Measurements from ENCODE around the gene MCL1.

MCL1 gene

DNA sequence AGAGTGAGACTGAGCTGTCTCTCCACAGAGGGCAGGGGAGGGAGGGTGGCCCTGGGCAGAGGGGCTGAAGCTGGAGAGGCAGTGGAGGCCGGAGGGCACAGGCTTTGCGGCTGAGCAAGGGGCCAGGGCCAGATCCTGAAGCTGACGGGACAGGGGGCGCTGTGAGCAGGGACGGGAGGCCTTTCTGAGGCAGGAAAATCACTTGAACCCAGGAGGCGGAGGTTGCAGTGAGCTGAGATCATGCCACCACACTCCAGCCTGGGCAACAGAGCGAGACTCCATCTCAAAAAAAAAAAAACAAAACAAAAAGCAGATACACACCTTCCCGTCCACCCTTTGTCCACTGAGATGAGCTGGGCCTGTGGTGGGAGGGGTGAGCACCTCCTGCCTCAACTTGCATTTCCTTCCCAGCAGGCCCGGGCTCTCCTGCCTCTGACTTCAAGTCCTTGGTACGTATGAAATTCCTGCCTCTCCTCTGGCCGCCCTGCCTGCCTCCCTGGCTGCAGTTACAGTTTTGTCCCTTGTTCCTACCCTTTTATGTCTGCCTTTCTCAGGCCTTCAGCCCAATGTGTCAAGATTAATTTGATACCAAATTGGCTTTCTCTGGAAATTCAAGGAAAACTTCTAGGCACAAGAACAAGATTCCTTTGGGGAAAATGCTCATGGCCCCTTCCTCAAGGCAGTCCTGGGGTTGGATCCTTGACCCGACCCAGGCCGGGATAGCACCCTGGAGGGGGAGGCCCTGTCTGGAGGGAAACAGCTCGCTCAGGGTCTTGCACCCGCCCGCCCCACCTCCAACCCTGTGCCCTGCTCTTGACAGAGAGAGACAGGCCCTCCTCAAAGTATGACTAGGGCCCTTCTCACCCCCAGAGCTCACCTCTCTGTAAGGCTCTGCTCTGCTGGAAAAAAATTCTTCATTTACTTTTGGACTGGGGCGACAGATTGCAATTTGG is 41.4 kb downstream of the MCL1 start:
- no peak for DNase-seq (ENCODE audit: low read depth)

DNA sequence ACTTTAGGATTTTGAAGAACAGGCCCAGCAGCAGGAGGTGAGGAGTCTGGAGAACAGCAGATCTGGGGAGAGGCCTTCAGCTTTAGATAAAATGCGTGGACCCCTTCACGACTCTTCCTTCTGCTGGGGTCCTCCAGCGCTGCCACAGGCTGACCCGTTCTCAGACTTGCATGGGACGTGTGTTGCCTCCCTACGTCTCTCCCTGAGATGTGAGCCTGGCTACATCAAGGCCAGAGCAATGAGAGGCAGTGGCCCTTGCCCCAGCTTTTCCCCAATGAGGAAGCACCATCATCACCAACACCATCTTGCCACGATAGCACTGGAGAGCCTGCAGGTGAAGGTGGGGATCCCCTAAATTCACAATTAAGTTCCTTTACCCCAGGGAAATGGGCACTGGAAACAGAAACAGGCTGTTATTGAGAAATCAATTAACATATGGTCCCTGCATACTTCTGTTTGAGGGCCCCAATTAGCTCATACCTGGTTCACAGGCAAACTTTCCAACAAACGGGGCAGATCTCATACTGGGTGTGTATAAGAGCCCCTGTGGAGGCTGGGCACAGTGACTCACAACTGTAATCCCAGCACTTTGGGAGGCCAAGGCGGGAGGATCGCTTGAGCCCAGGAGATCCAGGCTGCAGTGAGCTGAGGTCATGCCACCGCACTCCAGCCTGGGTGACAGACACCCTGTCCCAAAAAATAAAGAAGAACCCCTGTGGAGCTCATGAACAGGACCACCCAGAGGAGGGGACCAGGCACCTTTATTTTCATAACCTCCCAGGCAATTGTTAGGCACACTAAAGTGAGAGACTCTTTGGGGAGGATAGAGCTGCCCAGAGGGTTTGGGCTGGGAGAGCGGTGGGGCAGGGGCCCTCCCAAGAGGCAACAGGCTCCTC is 42.3 kb downstream of the MCL1 start:
- DNase-seq (ENCODE audit: low read depth) = no peak

DNA sequence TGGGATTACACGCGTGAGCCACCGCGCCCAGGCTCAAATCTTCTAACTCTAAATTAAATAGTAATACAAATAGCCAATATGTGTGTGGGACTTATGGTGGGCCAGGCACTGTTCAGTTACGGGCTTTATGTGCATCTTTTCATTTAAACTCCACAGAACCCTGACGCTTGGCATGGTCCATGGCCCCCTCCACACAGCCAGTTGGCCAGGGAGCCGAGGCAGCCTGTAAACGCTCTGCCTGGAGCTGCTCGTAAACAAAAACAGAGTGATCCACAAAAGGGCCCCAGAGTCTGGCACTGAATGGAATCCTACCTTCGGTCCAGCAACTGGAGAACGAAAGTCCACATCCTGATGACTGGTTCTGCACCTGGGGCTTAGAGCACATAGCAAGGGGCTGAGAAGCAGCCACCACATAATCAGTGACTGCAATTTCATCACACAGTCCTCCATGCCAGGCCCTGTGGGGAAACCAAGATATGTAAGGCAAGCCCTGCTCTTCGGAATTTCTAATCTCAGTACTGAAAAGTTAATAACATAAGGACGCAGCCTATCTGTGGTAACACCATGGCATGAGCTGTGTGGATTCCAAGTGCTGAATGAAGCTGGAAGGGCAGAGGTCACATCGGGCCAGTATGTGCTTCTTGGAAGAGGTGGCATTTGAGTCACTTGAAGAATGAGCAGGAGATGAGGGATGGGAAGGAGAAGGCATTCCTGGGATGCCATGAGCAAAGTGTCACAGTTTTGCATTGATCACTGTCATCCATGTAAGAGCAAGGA is 43.7 kb downstream of the MCL1 start:
- DNase-seq (ENCODE audit: low read depth) = no peak

DNA sequence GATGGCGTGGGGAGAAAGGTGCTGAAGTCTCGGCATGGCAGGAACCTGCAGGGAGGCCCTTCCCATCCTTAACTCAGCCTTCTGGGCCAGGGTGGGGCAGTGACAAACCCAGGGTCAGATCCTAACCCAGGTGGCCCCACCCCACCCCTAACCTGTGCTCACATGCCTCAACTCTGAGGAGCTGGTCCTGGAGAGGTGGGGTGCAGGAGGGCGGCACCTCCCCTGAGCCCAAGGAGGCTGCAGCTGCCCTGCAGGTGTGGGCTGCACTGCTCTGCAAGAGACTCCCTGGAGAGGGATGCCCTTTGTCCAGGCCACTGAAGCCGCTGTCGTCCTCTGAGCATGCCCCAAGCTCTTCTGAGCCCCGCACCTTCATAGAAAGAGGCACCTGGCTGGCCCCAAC is 45.4 kb downstream of the MCL1 start:
- DNase-seq (ENCODE audit: low read depth) = no peak

DNA sequence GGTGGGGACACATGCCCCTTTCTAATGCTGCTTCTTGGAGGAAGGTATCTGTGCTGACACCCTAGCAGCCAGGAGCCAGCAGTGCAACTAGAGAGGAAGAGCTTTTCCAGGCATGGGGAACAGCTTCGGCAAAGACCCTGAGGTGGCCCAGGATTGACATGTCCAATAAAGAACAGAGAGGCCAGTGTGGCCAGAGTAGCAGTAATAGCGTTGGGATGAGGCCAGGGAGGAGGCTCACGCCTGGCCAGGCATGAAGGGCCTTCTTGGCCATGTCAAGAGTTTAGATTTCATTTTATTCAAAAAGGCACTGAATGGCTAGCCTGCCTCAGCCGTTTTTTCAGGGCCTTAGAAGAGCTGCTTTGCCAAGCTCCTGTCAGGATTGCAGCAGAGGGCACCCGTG is 46.5 kb downstream of the MCL1 start:
- DNase-seq (ENCODE audit: low read depth) = no peak

DNA sequence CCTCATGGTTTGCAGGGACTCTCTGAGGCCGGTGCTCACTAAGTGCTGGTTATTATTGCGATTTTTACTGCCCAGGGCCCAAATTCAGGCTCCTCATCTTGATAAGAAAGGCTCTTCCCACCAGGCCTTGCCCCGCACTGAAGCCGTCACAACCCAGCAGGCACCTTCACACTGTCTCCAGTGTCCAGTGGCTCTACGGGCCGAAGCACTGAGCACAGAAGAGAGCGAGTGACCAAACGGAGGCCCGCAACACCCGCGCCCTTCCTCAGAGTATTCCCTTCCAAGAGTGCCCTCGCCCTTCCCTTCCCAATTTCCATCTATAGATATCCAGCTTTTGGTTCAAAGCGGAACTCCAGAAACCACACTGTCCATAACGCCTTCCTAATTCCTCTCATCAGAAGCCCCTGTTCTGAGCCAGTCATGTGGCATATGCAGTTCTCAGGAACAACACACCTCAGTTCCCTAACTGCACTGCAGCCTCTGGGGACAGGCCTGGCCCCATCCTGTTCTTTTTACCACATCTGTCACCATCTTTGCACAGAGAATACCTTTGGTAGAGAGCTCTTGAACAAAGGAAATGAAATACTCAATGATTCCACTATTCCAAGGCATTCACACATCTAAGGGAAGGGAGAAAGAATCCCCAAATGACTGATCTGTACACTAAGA is 48.8 kb downstream of the MCL1 start:
- DNase-seq (ENCODE audit: low read depth) = no peak

DNA sequence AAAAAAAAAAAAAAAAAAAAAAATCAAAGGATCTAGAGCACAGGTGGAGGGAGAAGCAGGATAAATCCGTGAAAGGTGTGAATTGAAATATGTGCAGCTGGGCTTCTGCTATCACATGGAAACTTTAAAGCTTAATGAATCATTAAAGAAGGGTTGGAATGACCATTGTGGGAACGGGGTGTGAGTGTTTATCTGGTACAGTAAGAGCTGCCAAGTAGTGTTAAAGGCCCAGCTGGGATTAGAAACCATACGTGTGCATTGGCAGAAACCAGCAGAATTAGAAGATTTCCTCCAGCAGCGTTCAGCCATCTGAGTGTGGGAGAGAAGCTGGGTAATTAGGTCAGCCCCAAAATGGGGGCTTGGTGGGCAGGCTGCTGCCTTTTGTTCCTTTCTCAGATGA is 50.4 kb downstream of the MCL1 start:
- no peak for DNase-seq (ENCODE audit: low read depth)

DNA sequence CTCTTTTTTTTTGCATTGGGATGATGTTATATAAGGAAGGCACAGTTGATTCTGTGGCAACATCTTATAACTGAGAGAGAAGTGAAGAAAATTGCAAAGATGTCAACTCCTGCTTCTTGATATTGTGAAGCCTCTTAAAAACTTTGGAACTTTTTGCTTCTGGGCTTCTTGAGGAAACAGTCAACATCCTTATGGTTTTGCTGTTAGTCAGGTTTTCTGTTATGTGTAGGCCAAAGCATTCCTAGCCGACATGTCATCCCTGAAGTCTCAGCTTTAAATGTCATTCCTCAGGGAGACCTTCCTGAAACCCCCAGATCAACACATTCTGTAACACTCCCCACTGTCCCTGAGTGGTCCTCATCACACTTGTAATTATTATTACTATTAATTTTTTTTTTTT is 51.2 kb downstream of the MCL1 start:
- no peak for DNase-seq (ENCODE audit: low read depth)

DNA sequence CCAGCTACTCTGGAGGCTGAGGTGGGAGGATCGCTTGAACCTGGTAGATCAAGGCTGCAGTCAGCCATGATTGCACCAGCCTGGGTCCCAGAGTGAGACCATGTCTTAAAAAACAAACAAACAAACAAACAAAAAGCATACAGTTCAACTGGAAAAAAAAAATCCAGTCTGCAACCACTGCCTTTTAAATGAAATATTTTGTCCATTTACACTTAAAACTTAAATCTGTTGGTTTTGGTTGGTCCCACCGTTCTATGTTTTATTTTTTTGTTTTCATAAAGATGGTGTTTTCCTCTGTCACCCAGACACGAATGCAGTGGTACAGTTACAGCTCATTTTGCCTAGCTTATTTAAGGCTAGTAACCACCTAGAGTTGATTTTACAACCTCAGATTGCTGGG is 54.1 kb downstream of the MCL1 start:
- DNase-seq (ENCODE audit: low read depth) = no peak
